PC-3 (cell line): ENCODE measurements around the gene MUTYH. TPM values are rescaled to one million over a fixed set of nuclear protein-coding genes. Genes with fewer than 3 reads are reported as not detected.
A peak's percentile ranks its signal among the peaks of the same experiment; 100 is the strongest.

Experiments
- ATAC-seq: fragments of 200-7000 bp; cut with Tn5 transposase; 2 replicates; pipeline ENCODE4 v1.9.1; 2020; ENCODE audit warnings: mild to moderate bottlenecking, moderate library complexity
- BruUV-seq: library from RNA; stranded (reverse); fragments of 400-500 nt; replicated peaks from 2 replicates; lab custom pipeline; 2021; lab: Mats Ljungman, UMichigan
- CTCF ChIA-PET: fragments of 300-600 bp; sonication (Branson Sonifier 250); formaldehyde crosslinking; loops from one replicate; lab custom pipeline; 2022; ENCODE audit warnings: antibody characterized with exemption; lab: Charles Lee
- POLR2A ChIA-PET: fragments of 300-600 bp; sonication (Branson Sonifier 250); formaldehyde crosslinking; loops from one replicate; lab custom pipeline; 2022; ENCODE audit warnings: antibody characterized with exemption; ENCODE audit not compliant: unreplicated experiment; lab: Charles Lee
- DNase-seq: peaks from one replicate; pipeline ENCODE4 v3.0.0-alpha.2; 2015
- H2AFZ ChIP-seq: fragments of 300-600 bp; sonication (generic); 2 replicates; pipeline ENCODE4 v1.6.0; 2016; ENCODE audit warnings: antibody characterized with exemption, low read length
- H3F3A ChIP-seq: fragments of 300-600 bp; sonication (generic); one replicate; pipeline ENCODE4 v1.6.0; 2017; ENCODE audit warnings: antibody characterized with exemption, low read length, control low read depth, mild to moderate bottlenecking; ENCODE audit not compliant: unreplicated experiment
- H3K27ac ChIP-seq: fragments of 300-600 bp; sonication (generic); 2 replicates; pipeline ENCODE4 v1.5.1; 2016; ENCODE audit warnings: mild to moderate bottlenecking, low read length
- H3K27me3 ChIP-seq: fragments of 300-600 bp; sonication (generic); 2 replicates; pipeline ENCODE4 v1.6.1; 2016; ENCODE audit warnings: low read length, mixed read lengths
- H3K36me3 ChIP-seq: fragments of 300-600 bp; sonication (generic); 2 replicates; pipeline ENCODE4 v1.6.1; 2016; ENCODE audit warnings: low read depth, mixed run types, low read length, mixed read lengths
- H3K4me1 ChIP-seq: fragments of 300-600 bp; sonication (generic); 2 replicates; pipeline ENCODE4 v1.5.1; 2016; ENCODE audit warnings: low read length; ENCODE audit not compliant: insufficient read depth
- H3K4me2 ChIP-seq: fragments of 300-600 bp; sonication (generic); 2 replicates; pipeline ENCODE4 v1.6.0; 2016; ENCODE audit warnings: low read length
- H3K4me3 ChIP-seq: fragments of 300-600 bp; sonication (generic); 2 replicates; pipeline ENCODE4 v1.5.1; 2016; ENCODE audit warnings: mild to moderate bottlenecking, low read length, mixed read lengths
- H3K79me2 ChIP-seq: fragments of 300-600 bp; sonication (generic); 2 replicates; pipeline ENCODE4 v1.6.1; 2017; ENCODE audit warnings: low read length, mixed read lengths
- H3K9ac ChIP-seq: fragments of 300-600 bp; sonication (generic); 2 replicates; pipeline ENCODE4 v1.6.0; 2016; ENCODE audit warnings: mild to moderate bottlenecking, low read length
- H3K9me2 ChIP-seq: fragments of 300-600 bp; sonication (generic); replicated peaks from 2 replicates; pipeline ENCODE4 v1.6.1; 2016; ENCODE audit warnings: mixed run types, low read length, mixed read lengths
- H3K9me3 ChIP-seq: fragments of 300-600 bp; sonication (generic); 2 replicates; pipeline ENCODE4 v1.6.1; 2016; ENCODE audit warnings: low read length, mixed read lengths
- H4K20me1 ChIP-seq: fragments of 300-600 bp; sonication (generic); 2 replicates; pipeline ENCODE4 v1.6.1; 2016; ENCODE audit warnings: low read length, mixed read lengths
- CTCF ChIP-seq: fragments of 300-600 bp; sonication (generic); conservative IDR thresholded peaks from 2 replicates; pipeline ENCODE4 v1.5.1; 2017; ENCODE audit warnings: antibody characterized with exemption, low read depth, mild to moderate bottlenecking, low read length
- EZH2 ChIP-seq: fragments of 300-600 bp; sonication (generic); IDR thresholded peaks from one replicate; pipeline ENCODE4 v1.6.1; 2017; ENCODE audit warnings: antibody characterized with exemption, mild to moderate bottlenecking, low read length; ENCODE audit not compliant: unreplicated experiment
- EZH2phosphoT487 ChIP-seq: fragments of 300-600 bp; sonication (generic); IDR thresholded peaks from 2 replicates; pipeline ENCODE4 v1.6.1; 2018; ENCODE audit warnings: mild to moderate bottlenecking, antibody characterized with exemption, low read length, borderline replicate concordance
- intact Hi-C: fragments of 100-400 bp; cut with micrococcal nuclease; formaldehyde crosslinking; loops from 2 replicates; pipeline ENCODE4 v1.9.0; 2023
- total RNA-seq: library from RNA; depleted of rRNA; stranded (reverse); fragments of >200 nt; gene quantifications from 2 replicates; pipeline ENCODE4 v1.2.3, GENCODE V29; 2014

The MUTYH gene
- total RNA-seq, 1 experiment from 2014 or later: 22.8 TPM

GRCh38 chr1:45304311-45305081, 35.7 kb downstream of the MUTYH start:
- ChIA-PET CTCF (interaction anchor here (1.4 kb wide), 1 partner anchor 290 kb away, joined by 26 read pairs; no protein-coding TSS in a partner anchor), POLR2A (no interaction called here)
- H3K9me3 ChIP-seq: no peaks in the 10 kb centered on the region
- intact Hi-C loops: loop anchor here (5.0 kb wide), 3 partner anchors 57 to 512 kb away; no protein-coding TSS in a partner anchor
- peak overlapping the region; percentile 71 for H3K27ac ChIP-seq
- BruUV-seq: no TSS peak
- peaks cover 7% of the 10 kb centered on the region for H3F3A ChIP-seq
- H4K20me1 ChIP-seq: no peaks in the 10 kb centered on the region
- no peaks in the 10 kb centered on the region for H3K36me3 ChIP-seq
- H3K79me2 ChIP-seq: 0 out of 2 replicates have a peak, but pooled peaks cover 5% of the 10 kb centered on the region
- H3K9ac ChIP-seq: peak overlapping the region; percentile 92
- H3K4me3 ChIP-seq: peak overlapping the region; percentile 67
- TF ChIP-seq CTCF: no peak
- peaks cover 22% of the 10 kb centered on the region for H3K4me1 ChIP-seq
- H3K27me3 ChIP-seq: no peaks in the 10 kb centered on the region
- H3K9me2 ChIP-seq: no peaks in the 10 kb centered on the region
- ATAC-seq (no peak), DNase-seq (peak; percentile 20)
- H3K4me2 ChIP-seq: peak overlapping the region; percentile 95
- peak overlapping the region; percentile 73 for H2AFZ ChIP-seq

DNA sequence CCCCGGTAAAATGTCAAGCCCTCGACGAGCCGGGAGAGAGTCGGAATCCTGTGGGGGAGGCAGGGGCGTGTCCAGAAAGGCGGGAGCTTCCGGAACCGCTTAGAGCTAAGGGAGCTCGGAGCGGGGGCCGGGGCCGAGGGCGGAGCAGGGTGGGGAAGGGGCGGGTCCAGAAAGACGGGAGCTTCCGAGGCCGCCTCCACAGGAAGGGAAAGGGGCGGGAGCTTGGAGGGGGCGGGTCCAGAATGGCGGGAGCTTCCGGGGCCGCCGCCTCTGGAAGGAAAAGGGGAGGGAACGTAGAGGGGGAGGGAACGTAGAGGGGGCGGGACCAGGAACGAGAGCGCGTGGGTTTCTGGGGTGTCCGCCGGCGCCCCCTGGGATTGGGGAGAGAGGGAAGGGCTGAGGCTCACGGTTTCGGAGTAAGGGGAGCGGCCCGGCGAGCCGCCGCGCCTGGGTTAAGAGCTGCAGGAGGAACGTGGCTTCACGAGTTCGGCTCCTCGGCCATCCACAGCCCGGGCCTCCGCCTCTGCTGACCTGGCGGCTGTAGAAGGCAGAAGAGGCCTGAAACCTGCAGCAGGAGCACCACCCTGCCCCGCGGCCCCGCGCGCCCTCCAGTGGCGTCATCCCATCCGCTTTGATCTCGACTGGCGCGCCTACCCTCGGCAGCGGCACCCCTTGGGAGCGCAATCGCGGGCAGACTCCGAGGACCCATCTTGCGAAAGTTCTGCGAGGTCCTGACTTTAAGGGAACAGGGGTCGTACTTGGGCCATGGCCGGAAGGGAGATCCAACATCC, 36.5 kb downstream of the MUTYH start:
- DNase-seq (peak; percentile 98), ATAC-seq (peak; percentile 90)
- H3K36me3 ChIP-seq: no peaks in the 10 kb centered on the region
- H3K79me2 ChIP-seq: 0 out of 2 replicates have a peak, but pooled peaks cover 5% of the 10 kb centered on the region
- H3K27ac ChIP-seq: peak overlapping the region; percentile 71
- peak overlapping the region; percentile 73 for H3K4me3 ChIP-seq
- BruUV-seq: TSS peak; percentile 92
- ChIA-PET CTCF (interaction anchor here (0.6 to 1.4 kb wide), 19 partner anchors 11 to 504 kb away, joined by 3 to 38 read pairs (median 6); partner anchors contain the start of genes CCDC17, HECTD3, MUTYH and PLK3), POLR2A (interaction anchor here (0.6 to 1.1 kb wide), 21 partner anchors 10 to 831 kb away, joined by 3 to 85 read pairs (median 10); partner anchors contain the start of genes HECTD3, MUTYH, PLK3 and TESK2)
- H4K20me1 ChIP-seq: no peaks in the 10 kb centered on the region
- no peaks in the 10 kb centered on the region for H3K9me2 ChIP-seq
- H3K9ac ChIP-seq: peak overlapping the region; percentile 92
- H3K4me2 ChIP-seq: peak overlapping the region; percentile 95
- H3K9me3 ChIP-seq: no peaks in the 10 kb centered on the region
- peaks cover 22% of the 10 kb centered on the region for H3K4me1 ChIP-seq
- H2AFZ ChIP-seq: peak overlapping the region; percentile 79
- peaks cover 7% of the 10 kb centered on the region for H3F3A ChIP-seq
- TF ChIP-seq EZH2 (no peak), EZH2phosphoT487 (no peak), CTCF (peak; percentile 78)
- intact Hi-C loops: loop anchor here (1.0 to 5.0 kb wide), 6 partner anchors 37 to 511 kb away; partner anchors contain the start of genes MUTYH, TESK2, TOE1 and UROD
- no peaks in the 10 kb centered on the region for H3K27me3 ChIP-seq
